Suprapubic skin (tissue), 4 donors: Measurements from ENCODE around the gene ADRA2C. TPM values are rescaled to one million over a fixed set of nuclear protein-coding genes. Genes with fewer than 3 reads are reported as not detected.

Source experiments
- DNase-seq, 2 donors: peaks; one replicate each; pipeline ENCODE4 v3.0.0-alpha.2; 2019; ENCODE audit warnings: low spot score in 2 of 2
- H3K27ac ChIP-seq: fragments of 200-600 bp; sonication (generic); one replicate; pipeline ENCODE4 v1.5.1; 2019
- H3K27me3 ChIP-seq: fragments of 200-600 bp; sonication (generic); one replicate; pipeline ENCODE4 v1.5.1; 2019
- H3K36me3 ChIP-seq: fragments of 200-600 bp; sonication (generic); one replicate; pipeline ENCODE4 v1.5.1; 2019
- H3K4me1 ChIP-seq: fragments of 200-600 bp; sonication (generic); one replicate; pipeline ENCODE4 v1.5.1; 2019
- H3K4me3 ChIP-seq: fragments of 200-600 bp; sonication (generic); one replicate; pipeline ENCODE4 v1.5.1; 2019; ENCODE audit warnings: mild to moderate bottlenecking
- H3K9me3 ChIP-seq: fragments of 200-600 bp; sonication (generic); one replicate; pipeline ENCODE4 v1.5.1; 2019
- EP300 ChIP-seq: sonication (generic); formaldehyde crosslinking; IDR thresholded peaks from one replicate; pipeline ENCODE4 v1.6.1; 2017; ENCODE audit warnings: antibody characterized with exemption
- POLR2A ChIP-seq, 2 donors: fragments of 450-650 bp; IDR thresholded peaks; one replicate each; pipeline ENCODE4 v1.6.1; 2017; ENCODE audit warnings: antibody characterized with exemption in 2 of 2, mild to moderate bottlenecking in 2 of 2, moderate library complexity in 2 of 2
- POLR2AphosphoS5 ChIP-seq, 3 donors: sonication (generic); formaldehyde crosslinking; IDR thresholded peaks; one replicate each; pipeline ENCODE4 v1.6.1; 2017; ENCODE audit warnings: antibody characterized with exemption in 3 of 3
- whole genome bisulfite sequencing: methylation state at CpG from one replicate; pipeline ENCODE4 v1.1.5; 2018; 5-methylcytosine and 5-hydroxymethylcytosine counted together
- total RNA-seq, 4 donors: library from RNA; depleted of rRNA; stranded (reverse); fragments of >200 nt; gene quantifications; one replicate each; pipeline ENCODE4 v1.1.0, GENCODE V29; 2016
- TF ChIP-seq, protein P1 (sequence below), 2 donors: fragments of 200-600 bp in 1 of 2; fragments of 450-650 bp in 1 of 2; sonication (generic) in 1 of 2; IDR thresholded peaks; one replicate each; pipeline ENCODE4 v1.5.1; 2016 to 2019; ENCODE audit warnings: antibody characterized with exemption in 2 of 2, mild to moderate bottlenecking in 1 of 2, moderate library complexity in 1 of 2

The ADRA2C gene
- total RNA-seq, 4 donors from 2014 or later, result 2.6 to 5.3 (median 4.0) TPM

DNA sequence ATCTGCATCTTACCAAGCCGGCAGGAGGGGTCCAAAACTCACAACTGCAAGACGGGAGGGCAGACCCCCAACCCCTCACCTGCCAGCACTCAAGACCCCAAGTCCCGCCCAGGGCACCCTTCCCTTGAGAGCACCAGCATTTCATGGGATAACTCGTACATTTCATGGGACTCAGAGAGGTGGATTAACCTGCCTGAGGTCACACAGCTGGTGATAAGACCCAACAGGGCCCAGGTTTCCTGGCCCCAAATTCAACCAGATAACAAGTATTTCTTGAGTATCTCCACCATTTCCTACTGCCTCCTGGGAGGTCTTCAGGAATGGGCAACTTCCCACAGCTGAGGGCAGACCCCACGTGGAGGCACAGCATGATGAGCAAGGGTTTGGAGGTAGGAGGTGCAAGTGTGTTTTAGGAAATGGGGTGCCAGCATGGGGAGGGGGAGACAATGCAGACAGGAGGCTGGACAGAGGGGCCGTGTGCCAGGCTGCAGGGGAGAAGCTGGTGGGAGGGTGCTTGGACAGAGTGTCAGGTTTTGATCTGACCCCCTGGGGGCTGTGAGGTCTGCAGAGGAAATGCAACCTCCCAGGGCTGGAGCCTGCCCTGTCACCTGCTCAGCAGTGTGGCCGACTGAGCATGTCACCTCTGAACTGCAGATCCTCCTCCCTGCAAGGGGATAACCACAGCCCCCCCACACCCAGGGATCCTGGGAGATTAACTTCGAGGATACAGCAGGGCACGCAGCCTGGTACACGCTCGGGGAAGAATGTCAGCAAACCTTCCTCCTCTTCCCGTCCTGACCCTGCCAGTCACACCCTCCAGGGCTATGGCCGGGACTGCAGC is 4.4 kb downstream of the ADRA2C start:
- WGBS, result 66% methylated on average over 8 of the region's 13 CpGs
- no peaks in the 10 kb centered on the region for H3K36me3 ChIP-seq
- H3K27me3 ChIP-seq, result peaks cover 68% of the 10 kb centered on the region

DNA sequence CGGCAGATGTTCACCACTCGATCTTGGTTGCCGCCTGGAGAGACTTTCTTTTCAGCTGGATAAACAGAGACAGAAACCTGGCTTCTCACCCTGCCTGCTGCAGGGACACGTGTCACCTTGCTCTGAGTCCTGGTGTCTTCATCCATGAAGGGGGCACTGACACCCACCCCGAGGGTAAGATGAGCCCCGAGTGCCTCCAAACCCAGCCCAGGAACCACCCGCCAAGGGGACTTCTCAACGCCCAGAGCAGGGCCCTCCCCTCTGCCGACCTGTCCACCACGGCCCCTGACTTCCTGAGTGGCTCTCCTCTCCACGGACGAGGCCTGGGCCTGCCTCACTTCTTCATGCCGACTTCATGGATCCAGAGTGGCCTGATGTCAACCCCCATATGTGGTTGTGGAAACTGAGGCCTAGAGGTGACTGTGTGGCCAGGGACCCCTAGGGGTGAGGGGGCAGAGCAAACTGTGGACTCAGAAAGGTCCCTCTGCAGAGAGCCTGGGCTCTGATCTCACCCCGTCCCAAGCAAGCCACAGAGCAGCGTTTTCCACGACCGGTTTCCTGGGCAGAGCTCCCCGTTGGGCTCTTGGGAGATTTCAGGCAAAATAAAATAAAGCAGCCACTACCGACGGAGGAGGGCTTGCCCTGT is 5.1 kb downstream of the ADRA2C start:
- Histone ChIP-seq H3K9me3 (no peaks in the 10 kb centered on the region), H3K4me1 (peaks cover 11% of the 10 kb centered on the region), H3K27ac (no peak overlapping the region), H3K27me3 (peaks cover 68% of the 10 kb centered on the region), H3K36me3 (no peaks in the 10 kb centered on the region), H3K4me3 (no peak overlapping the region)
- no peak for DNase-seq
- WGBS, result 51% methylated on average over 10 of the region's 20 CpGs
- TF ChIP-seq POLR2A (IDR thresholded peaks at IDR 0.05) (no peak), EP300 (no peak), POLR2AphosphoS5 (IDR thresholded peaks at IDR 0.05) (no peak)
- TF ChIP-seq, protein P1, sequence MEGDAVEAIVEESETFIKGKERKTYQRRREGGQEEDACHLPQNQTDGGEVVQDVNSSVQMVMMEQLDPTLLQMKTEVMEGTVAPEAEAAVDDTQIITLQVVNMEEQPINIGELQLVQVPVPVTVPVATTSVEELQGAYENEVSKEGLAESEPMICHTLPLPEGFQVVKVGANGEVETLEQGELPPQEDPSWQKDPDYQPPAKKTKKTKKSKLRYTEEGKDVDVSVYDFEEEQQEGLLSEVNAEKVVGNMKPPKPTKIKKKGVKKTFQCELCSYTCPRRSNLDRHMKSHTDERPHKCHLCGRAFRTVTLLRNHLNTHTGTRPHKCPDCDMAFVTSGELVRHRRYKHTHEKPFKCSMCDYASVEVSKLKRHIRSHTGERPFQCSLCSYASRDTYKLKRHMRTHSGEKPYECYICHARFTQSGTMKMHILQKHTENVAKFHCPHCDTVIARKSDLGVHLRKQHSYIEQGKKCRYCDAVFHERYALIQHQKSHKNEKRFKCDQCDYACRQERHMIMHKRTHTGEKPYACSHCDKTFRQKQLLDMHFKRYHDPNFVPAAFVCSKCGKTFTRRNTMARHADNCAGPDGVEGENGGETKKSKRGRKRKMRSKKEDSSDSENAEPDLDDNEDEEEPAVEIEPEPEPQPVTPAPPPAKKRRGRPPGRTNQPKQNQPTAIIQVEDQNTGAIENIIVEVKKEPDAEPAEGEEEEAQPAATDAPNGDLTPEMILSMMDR (IDR thresholded peaks at IDR 0.05), result no peak

More for the DNA sequence above, 4.4 kb downstream of the ADRA2C start:
- Histone ChIP-seq H3K9me3 (no peaks in the 10 kb centered on the region), H3K4me3 (no peak overlapping the region), H3K27ac (no peak overlapping the region), H3K4me1 (peaks cover 11% of the 10 kb centered on the region)
- TF ChIP-seq EP300, result no peak
- no peak for TF ChIP-seq POLR2A (IDR thresholded peaks at IDR 0.05)
- TF ChIP-seq, protein P1 (IDR thresholded peaks at IDR 0.05), result no peak
- TF ChIP-seq POLR2AphosphoS5 (IDR thresholded peaks at IDR 0.05), result no peak
- no peak for DNase-seq

DNA sequence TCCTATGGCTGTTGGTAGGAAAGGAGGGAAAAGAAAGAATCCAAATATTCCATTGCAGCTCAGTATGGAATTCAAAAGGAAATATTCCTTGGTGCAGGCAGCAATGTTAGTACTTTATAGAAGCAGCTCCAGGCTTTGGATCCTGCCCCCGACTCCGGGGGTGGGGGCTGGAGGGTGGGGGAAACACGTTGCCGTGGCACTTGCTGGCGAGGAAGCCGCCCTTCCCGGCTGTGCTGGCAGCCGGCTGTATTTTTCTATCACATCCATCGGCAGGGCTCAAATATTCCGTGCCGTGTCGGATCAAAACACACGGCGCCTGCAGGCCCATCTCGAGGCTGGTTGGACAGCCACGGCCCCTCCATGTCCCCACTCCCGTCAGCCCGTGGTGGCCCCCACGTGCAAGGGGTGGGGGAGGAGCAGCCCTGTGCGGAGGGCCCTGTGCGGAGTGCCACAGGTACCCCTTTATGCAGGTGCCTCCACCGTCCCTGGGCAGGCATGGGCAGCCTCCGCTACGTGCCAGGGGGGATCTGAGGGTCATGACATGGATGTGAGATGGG is 5.8 kb downstream of the ADRA2C start:
- Histone ChIP-seq H3K27ac (no peak overlapping the region), H3K36me3 (no peaks in the 10 kb centered on the region), H3K9me3 (no peaks in the 10 kb centered on the region), H3K4me1 (peaks cover 5% of the 10 kb centered on the region), H3K27me3 (peaks cover 69% of the 10 kb centered on the region), H3K4me3 (no peak overlapping the region)
- 41% methylated on average over 18 of the region's 24 CpGs for WGBS
- no peak for DNase-seq
- TF ChIP-seq, protein P1 (IDR thresholded peaks at IDR 0.05), result no peak
- TF ChIP-seq POLR2AphosphoS5 (IDR thresholded peaks at IDR 0.05) (no peak), EP300 (no peak), POLR2A (IDR thresholded peaks at IDR 0.05) (no peak)

DNA sequence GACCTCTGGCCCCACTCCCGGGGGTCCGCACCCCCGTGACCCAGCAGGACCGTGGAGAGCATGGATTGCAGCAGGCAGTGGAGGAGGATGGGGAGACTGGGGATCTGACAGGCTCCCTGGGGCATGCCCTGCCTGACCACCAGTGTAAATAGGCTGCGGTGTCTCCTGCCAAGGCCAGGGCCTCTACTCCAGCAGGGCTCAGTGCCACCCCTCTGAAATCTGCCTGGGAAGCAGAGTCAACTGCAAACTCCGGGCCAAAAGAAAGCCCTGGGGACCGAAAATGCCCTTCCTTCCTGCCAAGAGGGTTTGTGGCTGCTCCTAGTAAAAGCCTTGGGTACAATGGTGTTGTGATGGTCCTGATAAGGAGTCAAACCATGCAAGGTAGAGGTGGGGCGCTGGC is 6.4 kb downstream of the ADRA2C start:
- Histone ChIP-seq H3K4me1 (peaks cover 3% of the 10 kb centered on the region), H3K9me3 (no peaks in the 10 kb centered on the region), H3K4me3 (no peak overlapping the region), H3K27me3 (peaks cover 66% of the 10 kb centered on the region), H3K27ac (no peak overlapping the region), H3K36me3 (no peaks in the 10 kb centered on the region)
- DNase-seq, result no peak
- TF ChIP-seq POLR2A (IDR thresholded peaks at IDR 0.05) (no peak), EP300 (no peak), POLR2AphosphoS5 (IDR thresholded peaks at IDR 0.05) (no peak)
- TF ChIP-seq, protein P1 (IDR thresholded peaks at IDR 0.05), result no peak
- WGBS, result 73% methylated on average over 3 of the region's 8 CpGs

DNA sequence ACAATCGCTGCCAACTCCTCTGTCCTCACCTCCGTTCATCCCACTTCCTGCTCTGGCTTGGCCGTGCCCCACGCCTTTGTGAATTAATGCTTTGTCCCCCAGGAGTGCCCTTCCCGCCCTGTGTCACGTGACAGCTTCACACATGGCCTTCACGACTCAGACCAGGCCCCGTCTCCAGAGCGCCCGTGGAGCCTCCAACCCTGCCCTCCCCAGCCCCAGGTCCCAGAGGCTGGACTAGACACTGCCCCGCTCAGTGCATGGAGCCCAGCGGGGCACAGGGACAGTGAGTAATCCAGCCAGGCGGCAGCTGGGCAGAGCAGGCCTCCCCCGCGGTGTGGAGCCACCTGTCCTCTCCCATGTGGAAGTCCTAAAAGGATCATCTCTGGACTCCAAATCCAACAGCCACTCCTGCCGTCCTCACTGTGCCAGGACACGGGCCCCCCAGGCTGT is 7.4 kb downstream of the ADRA2C start:
- no peak for DNase-seq
- TF ChIP-seq POLR2A (IDR thresholded peaks at IDR 0.05) (no peak), POLR2AphosphoS5 (IDR thresholded peaks at IDR 0.05) (no peak), EP300 (no peak)
- TF ChIP-seq, protein P1 (IDR thresholded peaks at IDR 0.05), result no peak
- no peaks in the 10 kb centered on the region for H3K4me1 ChIP-seq
- no peak overlapping the region for H3K27ac ChIP-seq
- H3K9me3 ChIP-seq, result no peaks in the 10 kb centered on the region
- 80% methylated on average over 12 of the region's 17 CpGs for WGBS
- H3K4me3 ChIP-seq, result no peak overlapping the region
- peaks cover 57% of the 10 kb centered on the region for H3K27me3 ChIP-seq
- no peaks in the 10 kb centered on the region for H3K36me3 ChIP-seq
